ENCODE results near the gene TTLL12.

Gene TTLL12

GRCh38 chr22:43209971-43210370, 23.0 kb upstream of the TTLL12 start:
- H3K36me3 ChIP-seq (ENCODE audit: control insufficient read depth, low read length): no peaks in the 10 kb centered on the region
- H3K4me3 ChIP-seq (ENCODE audit: low read length): no peak overlapping the region
- H3F3A ChIP-seq (ENCODE audit: control insufficient read depth, insufficient read depth): no peaks in the 10 kb centered on the region
- H3K4me2 ChIP-seq (ENCODE audit: low read length): no peak overlapping the region
- H3K9me2 ChIP-seq (replicated peaks; ENCODE audit: control insufficient read depth, low read length): no peaks in the 10 kb centered on the region
- no peaks in the 10 kb centered on the region for H3K79me2 ChIP-seq (ENCODE audit: control insufficient read depth, low read length)
- H3K4me1 ChIP-seq (ENCODE audit: control insufficient read depth, low read length): no peaks in the 10 kb centered on the region
- H3K9me3 ChIP-seq (ENCODE audit: control insufficient read depth, insufficient read depth, low read length): no peaks in the 10 kb centered on the region
- TF ChIP-seq CTCF (IDR thresholded peaks at IDR 0.05; ENCODE audit: low read depth, low read length, poor library complexity, severe bottlenecking): no peak
- no peak for TF ChIP-seq EZH2phosphoT487 (IDR thresholded peaks at IDR 0.05; ENCODE audit: borderline replicate concordance, low read length)
- H4K20me1 ChIP-seq (ENCODE audit: control insufficient read depth, insufficient read depth, low read depth, low read length): no peaks in the 10 kb centered on the region
- no peaks in the 10 kb centered on the region for H3K27me3 ChIP-seq (ENCODE audit: control insufficient read depth, low read length)
- H3K27ac ChIP-seq (ENCODE audit: low read depth, low read length): no peak overlapping the region

- Histone ChIP-seq H3K4me3 (ENCODE audit: low read length) (no peak overlapping the region), H4K20me1 (ENCODE audit: control insufficient read depth, insufficient read depth, low read depth, low read length) (no peaks in the 10 kb centered on the region), H3K27ac (ENCODE audit: low read depth, low read length) (no peak overlapping the region), H3K9me2 (replicated peaks; ENCODE audit: control insufficient read depth, low read length) (no peaks in the 10 kb centered on the region), H3F3A (ENCODE audit: control insufficient read depth, insufficient read depth) (no peaks in the 10 kb centered on the region), H3K79me2 (ENCODE audit: control insufficient read depth, low read length) (no peaks in the 10 kb centered on the region), H3K9me3 (ENCODE audit: control insufficient read depth, insufficient read depth, low read length) (no peaks in the 10 kb centered on the region), H3K27me3 (ENCODE audit: control insufficient read depth, low read length) (no peaks in the 10 kb centered on the region), H3K4me1 (ENCODE audit: control insufficient read depth, low read length) (no peaks in the 10 kb centered on the region), H3K36me3 (ENCODE audit: control insufficient read depth, low read length) (no peaks in the 10 kb centered on the region), H3K4me2 (ENCODE audit: low read length) (no peak overlapping the region)
- TF ChIP-seq CTCF (IDR thresholded peaks at IDR 0.05; ENCODE audit: low read depth, low read length, poor library complexity, severe bottlenecking) (no peak), EZH2phosphoT487 (IDR thresholded peaks at IDR 0.05; ENCODE audit: borderline replicate concordance, low read length) (no peak)
These were observed 22.6 kb upstream of the TTLL12 start for GRCh38 chr22:43209523-43209890.

GRCh38 chr22:43208703-43209522, 22.0 kb upstream of the TTLL12 start:
- Histone ChIP-seq H3F3A (ENCODE audit: control insufficient read depth, insufficient read depth) (no peaks in the 10 kb centered on the region), H3K4me2 (ENCODE audit: low read length) (no peak overlapping the region), H4K20me1 (ENCODE audit: control insufficient read depth, insufficient read depth, low read depth, low read length) (no peaks in the 10 kb centered on the region), H3K4me3 (ENCODE audit: low read length) (no peak overlapping the region), H3K36me3 (ENCODE audit: control insufficient read depth, low read length) (no peaks in the 10 kb centered on the region), H3K9me3 (ENCODE audit: control insufficient read depth, insufficient read depth, low read length) (no peaks in the 10 kb centered on the region), H3K4me1 (ENCODE audit: control insufficient read depth, low read length) (no peaks in the 10 kb centered on the region), H3K79me2 (ENCODE audit: control insufficient read depth, low read length) (no peaks in the 10 kb centered on the region), H3K9me2 (replicated peaks; ENCODE audit: control insufficient read depth, low read length) (no peaks in the 10 kb centered on the region), H3K27me3 (ENCODE audit: control insufficient read depth, low read length) (no peaks in the 10 kb centered on the region), H3K27ac (ENCODE audit: low read depth, low read length) (no peak overlapping the region)
- TF ChIP-seq CTCF (IDR thresholded peaks at IDR 0.05; ENCODE audit: low read depth, low read length, poor library complexity, severe bottlenecking) (no peak), EZH2phosphoT487 (IDR thresholded peaks at IDR 0.05; ENCODE audit: borderline replicate concordance, low read length) (no peak)
